Hippocampal formation (tissue), 2 donors: ENCODE results near the gene ATP1B3.
"Not testable (repeated sequence)": the region's sequence is repeated elsewhere in the genome, so short reads cannot be mapped to it uniquely, and the experiment has no call there.

Experiments
- DNase-seq, 2 donors: peaks; one replicate each; lab custom pipeline; 2025; lab: John Stamatoyannopoulos, UW

ATP1B3 gene

GRCh38 chr3:141876381-141876890 lies at the start of gene ATP1B3:
TSS of gene ATP1B3 (plus strand) at chr3:141876643. CDS start at chr3:141876802, 159 bp downstream.
- DNase-seq: peak; percentile 77 to 85

DNA sequence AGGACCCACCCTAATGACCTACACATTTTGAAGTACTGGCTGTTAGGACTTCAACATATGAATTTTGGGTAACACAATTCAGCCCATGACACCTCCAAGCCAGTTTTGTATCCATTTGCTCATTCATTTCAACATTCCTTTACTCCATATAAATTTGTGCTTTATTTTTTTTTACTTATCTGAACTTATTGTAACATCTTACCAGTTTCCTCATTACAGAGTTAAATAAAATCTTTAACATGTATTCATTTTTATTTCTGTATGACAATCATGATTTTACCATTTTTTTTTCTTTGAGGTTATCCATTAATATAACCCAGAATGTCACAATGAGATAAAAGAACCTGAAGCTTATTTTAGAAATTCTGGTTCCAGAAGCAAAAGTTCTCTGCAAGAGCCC lies 48.0 kb upstream of the ATP1B3 start:
- no peak for DNase-seq

GRCh38 chr3:141828890-141829289 lies 47.6 kb upstream of the ATP1B3 start:
- DNase-seq: no peak

GRCh38 chr3:141830508-141830907 lies 45.9 kb upstream of the ATP1B3 start:
- no peak for DNase-seq

GRCh38 chr3:141834292-141834691 lies 42.2 kb upstream of the ATP1B3 start:
- no peak for DNase-seq

- no peak for DNase-seq
Measured at GRCh38 chr3:141835557-141836229, 40.8 kb upstream of the ATP1B3 start.

DNA sequence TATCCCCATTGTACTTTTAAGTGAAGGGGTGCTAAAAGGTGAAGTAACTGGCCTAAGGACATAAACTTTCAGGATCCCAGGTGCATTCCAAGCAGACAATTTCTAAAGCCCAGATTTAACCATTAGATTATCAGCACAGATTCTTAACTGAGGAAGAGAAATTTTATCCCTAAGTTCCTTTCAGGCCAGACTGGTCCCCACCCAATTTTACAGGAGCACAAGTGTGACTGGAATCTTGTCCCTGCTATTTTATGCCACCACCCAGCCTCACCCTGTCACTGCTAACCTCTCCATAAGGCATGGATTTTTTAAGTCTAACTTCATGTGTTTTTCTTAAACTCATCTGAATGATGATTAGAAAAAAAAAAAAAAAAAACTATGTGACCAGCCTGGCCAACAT lies 37.1 kb upstream of the ATP1B3 start:
- no peak for DNase-seq

- DNase-seq: no peak
Measured at GRCh38 chr3:141840737-141841544, 35.5 kb upstream of the ATP1B3 start.

- DNase-seq: no peak
Measured at GRCh38 chr3:141844108-141844507, 32.3 kb upstream of the ATP1B3 start.

DNA sequence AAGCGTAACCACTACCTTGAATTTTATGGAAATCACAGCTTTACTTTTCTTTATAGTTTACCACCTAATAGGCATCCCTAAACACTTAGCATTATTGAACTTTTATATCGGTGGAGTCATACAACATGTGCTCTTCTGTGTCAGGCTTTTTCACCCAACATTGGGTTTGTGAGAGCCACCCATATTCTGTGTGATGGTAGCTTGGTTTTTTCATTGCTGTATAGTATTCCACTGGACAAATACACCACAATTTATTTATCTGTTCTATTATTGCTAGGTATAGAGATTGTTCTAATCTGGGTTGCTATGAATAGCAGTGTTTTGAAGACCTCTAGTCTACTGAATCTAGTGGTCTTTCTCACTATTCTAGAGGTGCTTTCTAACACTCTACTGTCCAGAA lies 31.6 kb upstream of the ATP1B3 start:
- DNase-seq: no peak

GRCh38 chr3:141845407-141846049 lies 30.9 kb upstream of the ATP1B3 start:
- DNase-seq: no peak

DNA sequence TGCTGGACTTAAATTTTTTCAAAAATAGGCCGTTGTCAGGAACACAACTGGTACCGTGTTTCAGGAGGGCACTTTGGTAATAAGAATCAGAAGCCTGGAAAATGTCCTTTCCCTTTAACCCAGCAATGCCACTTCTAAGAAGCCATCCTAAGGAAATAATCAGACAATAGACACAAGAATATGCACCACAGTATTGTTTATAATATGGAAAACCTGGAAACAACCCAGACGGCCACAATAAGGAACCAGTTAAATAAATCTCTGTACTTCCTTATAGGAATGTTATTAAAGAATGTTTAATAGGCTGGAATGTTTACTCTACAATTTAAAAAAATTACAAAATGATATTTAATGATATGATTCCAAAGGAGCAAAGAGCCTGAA lies 30.4 kb upstream of the ATP1B3 start:
- no peak for DNase-seq

DNA sequence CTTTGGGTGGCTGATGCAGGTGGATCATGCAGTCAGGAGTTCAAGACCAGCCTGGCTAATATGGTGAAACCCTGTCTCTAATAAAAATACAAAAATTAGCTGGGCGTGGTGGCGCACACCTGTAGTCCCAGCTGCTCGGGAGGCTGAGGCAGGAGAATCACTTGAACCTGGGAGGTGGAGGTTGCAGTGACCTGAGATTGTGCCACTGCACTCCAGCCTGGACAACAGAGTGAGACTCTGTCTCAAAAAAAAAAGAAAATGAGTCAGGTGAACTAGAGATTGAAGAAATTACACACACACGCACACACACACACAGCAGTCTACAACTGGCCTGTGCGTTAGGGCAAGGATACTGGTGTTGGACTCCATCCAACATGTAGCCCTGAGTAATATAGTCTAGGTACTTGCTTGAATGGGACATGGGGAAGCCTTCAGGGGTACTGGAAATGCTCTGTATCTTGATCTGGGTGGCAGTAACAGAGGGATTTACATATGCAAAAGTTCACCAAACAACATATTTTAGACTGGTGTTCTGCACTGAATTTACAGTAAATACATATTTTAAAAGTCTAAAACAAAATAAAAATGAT lies 28.2 kb upstream of the ATP1B3 start:
- DNase-seq: not testable (repeated sequence)

DNA sequence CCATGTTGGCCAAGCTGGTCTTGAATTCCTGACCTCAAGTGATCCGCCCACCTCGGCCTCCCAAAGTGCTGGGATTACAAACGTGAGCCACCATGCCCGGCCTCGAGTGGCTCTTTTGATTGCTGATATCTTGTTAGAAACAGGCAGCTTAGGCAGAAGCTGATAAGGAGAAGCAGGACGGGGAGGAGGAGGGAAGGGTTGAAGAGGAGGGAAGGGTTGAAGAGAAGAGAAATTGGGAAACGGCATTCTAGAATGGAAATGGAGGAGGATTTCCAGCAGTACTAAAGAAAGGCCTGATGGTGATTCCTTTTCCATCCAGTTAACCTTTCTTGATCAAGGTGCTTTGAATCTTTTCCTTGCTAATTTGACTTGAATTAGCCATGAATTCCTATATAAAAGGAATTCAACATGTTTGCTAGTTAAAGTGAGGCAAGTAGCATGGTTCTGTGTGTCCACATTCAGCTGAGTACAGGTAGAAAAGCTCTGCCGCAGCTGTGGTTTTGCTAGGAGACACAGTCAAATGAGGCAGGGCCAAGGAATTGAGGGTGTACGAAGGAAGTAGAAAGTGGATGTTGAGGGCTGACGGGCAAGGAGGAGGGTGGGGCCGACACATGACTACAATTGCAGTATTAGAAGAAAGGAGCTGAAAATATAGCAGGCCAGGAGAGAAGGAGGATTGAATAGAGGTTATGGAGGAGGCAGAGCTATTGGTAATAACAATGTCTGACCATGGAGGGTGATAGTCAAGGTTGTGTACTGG lies 27.2 kb upstream of the ATP1B3 start:
- no peak for DNase-seq

DNA sequence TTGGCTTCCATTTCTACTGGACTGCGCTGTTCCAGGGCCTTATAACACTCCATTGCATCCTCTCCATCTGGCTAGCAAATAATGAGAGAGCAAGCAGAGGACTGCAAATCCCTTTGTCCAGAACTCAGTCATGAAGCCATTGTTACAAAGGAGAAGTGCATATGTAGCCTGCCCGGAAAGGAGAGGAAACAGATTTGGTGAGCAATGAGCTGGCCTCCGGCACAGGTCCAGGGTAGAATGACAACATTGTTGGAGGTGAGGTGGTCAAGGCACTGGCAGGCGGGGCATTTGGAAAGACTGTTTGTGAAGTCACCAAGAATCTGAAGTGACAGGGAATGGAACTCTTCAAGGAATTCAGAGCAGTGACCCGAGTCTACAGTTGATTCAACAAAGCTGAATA lies 25.0 kb upstream of the ATP1B3 start:
- DNase-seq: no peak

DNA sequence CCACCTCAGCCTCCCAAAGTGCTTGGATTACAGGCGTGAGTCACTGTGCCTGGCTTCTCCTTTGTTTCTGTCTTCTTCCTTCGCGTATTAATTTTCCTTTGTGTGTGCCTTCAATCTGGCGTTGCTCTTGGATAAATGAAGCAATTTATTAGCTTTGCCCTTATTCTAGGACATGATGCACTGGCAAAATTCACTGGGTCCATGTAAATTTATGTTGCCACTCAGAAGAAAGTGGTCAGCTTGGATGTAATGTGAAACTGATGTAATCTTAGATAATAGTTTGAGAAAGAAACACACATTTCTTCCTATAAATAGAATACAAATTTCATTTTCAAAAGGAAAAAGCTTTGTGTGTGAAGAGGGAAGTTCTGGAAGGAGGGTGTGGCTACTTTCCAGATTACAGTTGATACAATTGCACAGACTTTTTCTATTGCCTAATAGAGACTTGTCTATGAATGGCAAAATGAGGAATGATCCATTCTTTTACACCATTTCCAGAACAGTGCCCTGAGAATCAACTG lies 23.3 kb upstream of the ATP1B3 start:
- DNase-seq: no peak

DNA sequence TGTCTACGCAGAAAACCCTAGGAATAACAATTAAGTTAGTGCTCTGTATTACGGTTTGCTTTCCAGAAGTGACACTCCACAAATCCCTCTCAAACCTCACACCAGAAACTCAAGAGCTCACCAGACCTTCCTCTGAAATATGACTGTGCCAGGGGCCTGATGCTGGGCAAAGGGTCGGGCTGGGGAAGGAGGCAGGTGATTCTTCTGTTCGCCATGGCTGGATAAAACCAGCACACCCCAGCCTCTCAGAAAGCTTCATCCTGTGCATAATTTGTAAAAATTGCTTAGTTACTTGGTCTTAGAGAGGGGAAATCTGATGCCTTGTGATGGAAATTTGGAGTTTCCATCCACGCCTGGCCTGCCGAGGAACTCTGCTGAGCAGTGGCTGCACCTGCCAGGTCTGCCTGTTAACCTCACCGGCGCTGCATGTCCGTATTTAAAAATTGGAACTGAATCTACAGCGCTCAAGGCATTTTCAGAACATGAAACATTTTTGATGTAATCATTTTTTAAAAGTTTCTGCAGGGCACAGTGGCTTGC lies 22.7 kb upstream of the ATP1B3 start:
- no peak for DNase-seq

DNA sequence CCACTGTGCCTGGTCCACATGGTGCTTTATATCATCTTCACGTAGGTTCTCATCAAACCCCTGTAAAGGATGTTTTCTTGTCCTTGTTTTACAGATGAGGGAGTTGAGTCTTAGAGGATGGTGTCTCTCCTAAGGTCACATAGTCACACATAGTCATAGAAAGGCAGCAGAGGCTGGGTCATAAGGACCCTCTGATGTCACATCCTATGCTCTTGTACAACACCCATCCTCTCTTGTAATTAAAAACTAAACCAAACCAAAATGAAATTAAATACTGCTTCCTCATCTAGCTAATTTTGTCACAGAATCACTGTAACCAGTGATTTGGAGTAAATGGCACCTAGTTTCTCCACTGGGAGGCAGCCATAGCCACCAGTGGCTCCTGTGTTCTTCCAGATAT lies 21.8 kb upstream of the ATP1B3 start:
- DNase-seq: no peak

- DNase-seq: no peak
Measured at GRCh38 chr3:141858312-141858711, 18.1 kb upstream of the ATP1B3 start.

GRCh38 chr3:141859651-141860050 lies 16.8 kb upstream of the ATP1B3 start:
- no peak for DNase-seq

- no peak for DNase-seq
Measured at GRCh38 chr3:141860086-141860669, 16.3 kb upstream of the ATP1B3 start.
